ENCODE results near the gene SON.

GRCh38 chr21:33618407-33618806, 75.6 kb downstream of the SON start:
- TF ChIP-seq, protein P1, sequence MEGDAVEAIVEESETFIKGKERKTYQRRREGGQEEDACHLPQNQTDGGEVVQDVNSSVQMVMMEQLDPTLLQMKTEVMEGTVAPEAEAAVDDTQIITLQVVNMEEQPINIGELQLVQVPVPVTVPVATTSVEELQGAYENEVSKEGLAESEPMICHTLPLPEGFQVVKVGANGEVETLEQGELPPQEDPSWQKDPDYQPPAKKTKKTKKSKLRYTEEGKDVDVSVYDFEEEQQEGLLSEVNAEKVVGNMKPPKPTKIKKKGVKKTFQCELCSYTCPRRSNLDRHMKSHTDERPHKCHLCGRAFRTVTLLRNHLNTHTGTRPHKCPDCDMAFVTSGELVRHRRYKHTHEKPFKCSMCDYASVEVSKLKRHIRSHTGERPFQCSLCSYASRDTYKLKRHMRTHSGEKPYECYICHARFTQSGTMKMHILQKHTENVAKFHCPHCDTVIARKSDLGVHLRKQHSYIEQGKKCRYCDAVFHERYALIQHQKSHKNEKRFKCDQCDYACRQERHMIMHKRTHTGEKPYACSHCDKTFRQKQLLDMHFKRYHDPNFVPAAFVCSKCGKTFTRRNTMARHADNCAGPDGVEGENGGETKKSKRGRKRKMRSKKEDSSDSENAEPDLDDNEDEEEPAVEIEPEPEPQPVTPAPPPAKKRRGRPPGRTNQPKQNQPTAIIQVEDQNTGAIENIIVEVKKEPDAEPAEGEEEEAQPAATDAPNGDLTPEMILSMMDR (IDR thresholded peaks at IDR 0.05; ENCODE audit: insufficient read depth, low read length), result no peak
- TF ChIP-seq, protein P2, sequence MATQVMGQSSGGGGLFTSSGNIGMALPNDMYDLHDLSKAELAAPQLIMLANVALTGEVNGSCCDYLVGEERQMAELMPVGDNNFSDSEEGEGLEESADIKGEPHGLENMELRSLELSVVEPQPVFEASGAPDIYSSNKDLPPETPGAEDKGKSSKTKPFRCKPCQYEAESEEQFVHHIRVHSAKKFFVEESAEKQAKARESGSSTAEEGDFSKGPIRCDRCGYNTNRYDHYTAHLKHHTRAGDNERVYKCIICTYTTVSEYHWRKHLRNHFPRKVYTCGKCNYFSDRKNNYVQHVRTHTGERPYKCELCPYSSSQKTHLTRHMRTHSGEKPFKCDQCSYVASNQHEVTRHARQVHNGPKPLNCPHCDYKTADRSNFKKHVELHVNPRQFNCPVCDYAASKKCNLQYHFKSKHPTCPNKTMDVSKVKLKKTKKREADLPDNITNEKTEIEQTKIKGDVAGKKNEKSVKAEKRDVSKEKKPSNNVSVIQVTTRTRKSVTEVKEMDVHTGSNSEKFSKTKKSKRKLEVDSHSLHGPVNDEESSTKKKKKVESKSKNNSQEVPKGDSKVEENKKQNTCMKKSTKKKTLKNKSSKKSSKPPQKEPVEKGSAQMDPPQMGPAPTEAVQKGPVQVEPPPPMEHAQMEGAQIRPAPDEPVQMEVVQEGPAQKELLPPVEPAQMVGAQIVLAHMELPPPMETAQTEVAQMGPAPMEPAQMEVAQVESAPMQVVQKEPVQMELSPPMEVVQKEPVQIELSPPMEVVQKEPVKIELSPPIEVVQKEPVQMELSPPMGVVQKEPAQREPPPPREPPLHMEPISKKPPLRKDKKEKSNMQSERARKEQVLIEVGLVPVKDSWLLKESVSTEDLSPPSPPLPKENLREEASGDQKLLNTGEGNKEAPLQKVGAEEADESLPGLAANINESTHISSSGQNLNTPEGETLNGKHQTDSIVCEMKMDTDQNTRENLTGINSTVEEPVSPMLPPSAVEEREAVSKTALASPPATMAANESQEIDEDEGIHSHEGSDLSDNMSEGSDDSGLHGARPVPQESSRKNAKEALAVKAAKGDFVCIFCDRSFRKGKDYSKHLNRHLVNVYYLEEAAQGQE (IDR thresholded peaks at IDR 0.05; ENCODE audit: insufficient replicate concordance, low read depth), result no peak
- no peak for TF ChIP-seq POLR2AphosphoS5 (IDR thresholded peaks at IDR 0.05; ENCODE audit: low read depth)
